Bronchial epithelial cell (primary cell): ENCODE measurements around the gene MTAP. TPM values are rescaled to one million over a fixed set of nuclear protein-coding genes. Genes with fewer than 3 reads are reported as not detected.
A peak's percentile ranks its signal among the peaks of the same experiment; 100 is the strongest.

Experiments
- DNase-seq: peaks from one replicate; pipeline ENCODE4 v3.0.0-alpha.2; 2010; ENCODE audit warnings: low read depth
- FAIRE-seq: peaks from 2 replicates; lab custom pipeline; 2011; peaks lifted over from hg19 to GRCh38; lab: Jason Lieb, UNC
- H3K27me3 ChIP-seq: 2 replicates; pipeline ENCODE4 v1.5.1; 2011; ENCODE audit warnings: low read length; ENCODE audit not compliant: control insufficient read depth, insufficient read depth
- H3K36me3 ChIP-seq: 2 replicates; pipeline ENCODE4 v1.5.1; 2011; ENCODE audit warnings: low read length; ENCODE audit not compliant: control insufficient read depth, insufficient read depth
- H3K4me3 ChIP-seq: 2 replicates; pipeline ENCODE4 v1.5.1; 2011; ENCODE audit warnings: mild to moderate bottlenecking, low read depth, low read length, control low read depth
- total RNA-seq: library from RNA; depleted of rRNA; stranded (reverse); fragments of >200 nt; gene quantifications from 2 replicates; pipeline ENCODE4 v1.2.1, GENCODE V29; 2014
- TF ChIP-seq, protein P1 (sequence below): IDR thresholded peaks from 2 replicates; pipeline ENCODE4 v1.5.1; 2011; ENCODE audit warnings: mild to moderate bottlenecking, moderate library complexity, low read length, control low read depth, inconsistent platforms; ENCODE audit not compliant: insufficient read depth, severe bottlenecking

The MTAP gene
- 35.7 and 44.8 TPM in 2 replicates for total RNA-seq

DNA sequence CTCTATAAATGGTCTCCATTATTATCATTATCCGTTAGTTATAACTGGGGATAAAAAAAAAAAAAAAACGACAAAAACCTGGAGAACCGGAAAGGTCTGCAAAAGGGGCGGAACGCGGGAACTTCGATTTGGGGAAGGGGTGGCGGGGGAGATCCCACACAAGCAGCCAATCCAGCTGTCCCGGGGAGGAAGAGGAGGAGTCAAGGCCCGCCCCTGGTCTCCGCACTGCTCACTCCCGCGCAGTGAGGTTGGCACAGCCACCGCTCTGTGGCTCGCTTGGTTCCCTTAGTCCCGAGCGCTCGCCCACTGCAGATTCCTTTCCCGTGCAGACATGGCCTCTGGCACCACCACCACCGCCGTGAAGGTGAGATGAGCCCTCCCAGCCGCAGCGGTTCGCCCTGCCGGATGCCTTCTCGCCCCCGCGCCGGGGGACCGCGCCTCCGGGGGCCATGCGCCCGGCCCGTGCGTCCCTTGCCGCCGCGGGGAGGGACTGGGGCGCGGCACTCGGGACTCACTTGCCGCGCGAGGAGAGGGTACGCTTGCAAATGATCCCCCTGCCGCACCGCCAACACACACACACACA, at the start of gene MTAP:
Gene MTAP (plus strand): TSS at position 219 of the 583 bp plus-strand sequence. CDS start 113 bp downstream, at position 332.
- no peaks in the 10 kb centered on the region for H3K27me3 ChIP-seq
- peaks cover 5% of the 10 kb centered on the region for H3K36me3 ChIP-seq
- DNase-seq = peak; percentile 81
- no peak for FAIRE-seq
- TF ChIP-seq, protein P1, sequence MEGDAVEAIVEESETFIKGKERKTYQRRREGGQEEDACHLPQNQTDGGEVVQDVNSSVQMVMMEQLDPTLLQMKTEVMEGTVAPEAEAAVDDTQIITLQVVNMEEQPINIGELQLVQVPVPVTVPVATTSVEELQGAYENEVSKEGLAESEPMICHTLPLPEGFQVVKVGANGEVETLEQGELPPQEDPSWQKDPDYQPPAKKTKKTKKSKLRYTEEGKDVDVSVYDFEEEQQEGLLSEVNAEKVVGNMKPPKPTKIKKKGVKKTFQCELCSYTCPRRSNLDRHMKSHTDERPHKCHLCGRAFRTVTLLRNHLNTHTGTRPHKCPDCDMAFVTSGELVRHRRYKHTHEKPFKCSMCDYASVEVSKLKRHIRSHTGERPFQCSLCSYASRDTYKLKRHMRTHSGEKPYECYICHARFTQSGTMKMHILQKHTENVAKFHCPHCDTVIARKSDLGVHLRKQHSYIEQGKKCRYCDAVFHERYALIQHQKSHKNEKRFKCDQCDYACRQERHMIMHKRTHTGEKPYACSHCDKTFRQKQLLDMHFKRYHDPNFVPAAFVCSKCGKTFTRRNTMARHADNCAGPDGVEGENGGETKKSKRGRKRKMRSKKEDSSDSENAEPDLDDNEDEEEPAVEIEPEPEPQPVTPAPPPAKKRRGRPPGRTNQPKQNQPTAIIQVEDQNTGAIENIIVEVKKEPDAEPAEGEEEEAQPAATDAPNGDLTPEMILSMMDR = no peak
- peak within 1 kb of the TSS; percentile 67 for H3K4me3 ChIP-seq

- TF ChIP-seq, protein P1 = no peak
- no peak for FAIRE-seq
These were observed 48.9 kb upstream of the MTAP start for GRCh38 chr9:21753523-21753922.

GRCh38 chr9:21754741-21755140, 47.7 kb upstream of the MTAP start:
- TF ChIP-seq, protein P1 = no peak
- no peak overlapping the region for H3K4me3 ChIP-seq
- no peaks in the 10 kb centered on the region for H3K36me3 ChIP-seq
- H3K27me3 ChIP-seq = no peaks in the 10 kb centered on the region
- FAIRE-seq (no peak), DNase-seq (peak; percentile 86)

More at GRCh38 chr9:21753523-21753922, 48.9 kb upstream of the MTAP start:
- Histone ChIP-seq H3K4me3 (no peak overlapping the region), H3K27me3 (no peaks in the 10 kb centered on the region), H3K36me3 (no peaks in the 10 kb centered on the region)
- no peak for DNase-seq

DNA sequence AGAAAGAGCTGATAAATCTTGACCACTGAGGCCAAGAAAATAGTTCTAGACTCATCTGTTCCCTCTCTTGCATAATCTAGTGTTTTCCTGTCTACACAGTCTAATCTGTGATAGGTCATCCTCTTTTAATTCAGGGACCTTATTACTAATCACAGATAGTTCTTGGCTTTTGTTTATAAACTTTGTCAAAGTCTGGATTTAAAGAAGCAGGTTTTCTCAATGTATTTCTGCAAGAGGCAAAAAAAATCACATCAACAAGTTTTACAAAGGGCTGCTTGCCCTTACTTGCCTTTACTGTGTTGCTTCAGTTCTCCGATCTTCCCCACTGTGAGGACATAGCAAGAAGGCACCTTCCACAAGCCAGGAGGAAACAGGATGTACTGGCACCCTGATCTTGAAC, 43.9 kb upstream of the MTAP start:
- no peaks in the 10 kb centered on the region for H3K36me3 ChIP-seq
- TF ChIP-seq, protein P1 = no peak
- peak; percentile 81 for DNase-seq
- no peaks in the 10 kb centered on the region for H3K27me3 ChIP-seq
- FAIRE-seq = no peak
- no peak overlapping the region for H3K4me3 ChIP-seq

DNA sequence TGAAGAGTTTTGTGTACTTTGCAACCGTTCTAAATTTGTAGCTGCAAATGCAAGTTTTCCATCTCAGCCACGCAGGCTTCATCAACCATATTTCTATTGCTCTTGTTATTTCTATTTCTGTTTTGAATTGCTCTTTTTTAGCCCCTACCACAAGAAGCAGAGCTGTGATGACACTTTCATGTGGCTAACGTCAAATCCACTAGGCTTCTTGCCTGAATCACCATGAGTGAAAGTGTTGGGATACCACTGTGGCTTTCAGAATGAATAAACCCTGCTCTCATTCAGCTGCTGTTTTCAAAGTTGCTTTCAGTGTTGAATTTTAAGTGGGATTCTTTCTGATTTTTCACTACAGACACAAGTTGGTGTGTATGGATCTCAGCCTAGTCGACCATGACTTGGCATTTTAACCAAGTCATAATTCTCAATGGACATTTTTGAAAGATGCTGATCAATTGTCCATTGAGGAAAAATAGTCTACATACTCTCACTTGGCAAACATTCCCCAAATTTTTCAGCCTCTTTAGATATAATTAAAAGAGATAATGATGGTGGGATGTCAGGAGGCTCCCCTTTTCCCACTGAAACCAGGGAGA, 41.0 kb upstream of the MTAP start:
- Histone ChIP-seq H3K36me3 (no peaks in the 10 kb centered on the region), H3K4me3 (no peak overlapping the region), H3K27me3 (no peaks in the 10 kb centered on the region)
- TF ChIP-seq, protein P1 = no peak
- FAIRE-seq = no peak
- DNase-seq = no peak
